HEK293 (cell line): Measurements from ENCODE around the gene THAP11.

Experiments used
- CTCF ChIP-seq: fragments of 450-650 bp; formaldehyde crosslinking; IDR thresholded peaks from 2 replicates; pipeline ENCODE4 v1.5.1; 2016; ENCODE audit warnings: missing biosample characterization, missing genetic modification characterization
- KLF16 ChIP-seq: fragments of 450-650 bp; formaldehyde crosslinking; IDR thresholded peaks from 2 replicates; pipeline ENCODE4 v1.5.1; 2017; ENCODE audit warnings: missing biosample characterization, missing genetic modification characterization
- KLF8 ChIP-seq: fragments of 450-650 bp; formaldehyde crosslinking; IDR thresholded peaks from 2 replicates; pipeline ENCODE4 v1.5.1; 2016; ENCODE audit warnings: missing biosample characterization, missing genetic modification characterization
- ZNF211 ChIP-seq: fragments of 450-650 bp; formaldehyde crosslinking; IDR thresholded peaks from 2 replicates; pipeline ENCODE4 v1.5.1; 2016; ENCODE audit warnings: low read depth, missing biosample characterization, missing genetic modification characterization
- ZNF48 ChIP-seq: fragments of 450-650 bp; formaldehyde crosslinking; IDR thresholded peaks from 2 replicates; pipeline ENCODE4 v1.5.1; 2016; ENCODE audit warnings: missing biosample characterization, missing genetic modification characterization
- ZNF510 ChIP-seq: fragments of 450-650 bp; formaldehyde crosslinking; IDR thresholded peaks from 2 replicates; pipeline ENCODE4 v1.5.1; 2018; ENCODE audit warnings: mild to moderate bottlenecking, missing genetic modification characterization, missing biosample characterization; ENCODE audit not compliant: insufficient replicate concordance
- TF ChIP-seq, protein P1 (sequence below): fragments of 450-650 bp; formaldehyde crosslinking; IDR thresholded peaks from 2 replicates; pipeline ENCODE4 v1.5.1; 2016; ENCODE audit warnings: missing biosample characterization, missing genetic modification characterization

DNA sequence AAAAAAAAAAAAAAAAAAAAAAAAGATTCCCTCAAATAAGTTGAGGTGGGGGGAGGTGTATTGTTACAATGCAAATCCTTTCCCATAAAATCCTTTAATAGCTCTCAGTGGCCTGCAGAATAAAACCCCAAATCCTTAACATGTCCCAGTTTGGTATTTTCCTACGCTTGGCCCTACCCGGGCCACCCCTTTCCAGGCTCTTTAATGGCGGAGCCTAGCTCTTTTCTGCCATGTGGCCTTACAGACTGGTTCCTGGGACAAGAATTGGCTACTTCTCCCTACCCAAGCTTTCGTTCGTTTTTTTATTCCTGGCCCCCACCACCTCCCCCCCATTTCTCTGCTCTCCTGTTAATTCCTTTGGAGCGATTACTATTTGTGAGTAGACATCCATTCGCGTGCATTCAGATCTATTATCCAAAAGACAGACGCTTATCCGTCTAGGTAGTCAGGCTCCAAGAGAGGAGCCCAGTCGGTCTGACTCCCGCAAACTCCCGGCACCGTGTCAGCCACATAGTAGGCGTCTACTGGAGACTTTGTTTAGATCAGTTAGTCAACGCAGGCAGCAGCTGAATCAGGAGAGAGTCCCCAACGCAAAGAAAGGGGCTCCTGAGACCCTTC, 813 bp upstream of the THAP11 start:
- TF ChIP-seq ZNF48 (tag by site-specific recombination) (no peak), KLF8 (no peak), ZNF510 (tag by site-specific recombination) (no peak), CTCF (no peak), KLF16 (tag by site-specific recombination) (no peak), ZNF211 (tag by site-specific recombination) (no peak)
- TF ChIP-seq, protein P1, sequence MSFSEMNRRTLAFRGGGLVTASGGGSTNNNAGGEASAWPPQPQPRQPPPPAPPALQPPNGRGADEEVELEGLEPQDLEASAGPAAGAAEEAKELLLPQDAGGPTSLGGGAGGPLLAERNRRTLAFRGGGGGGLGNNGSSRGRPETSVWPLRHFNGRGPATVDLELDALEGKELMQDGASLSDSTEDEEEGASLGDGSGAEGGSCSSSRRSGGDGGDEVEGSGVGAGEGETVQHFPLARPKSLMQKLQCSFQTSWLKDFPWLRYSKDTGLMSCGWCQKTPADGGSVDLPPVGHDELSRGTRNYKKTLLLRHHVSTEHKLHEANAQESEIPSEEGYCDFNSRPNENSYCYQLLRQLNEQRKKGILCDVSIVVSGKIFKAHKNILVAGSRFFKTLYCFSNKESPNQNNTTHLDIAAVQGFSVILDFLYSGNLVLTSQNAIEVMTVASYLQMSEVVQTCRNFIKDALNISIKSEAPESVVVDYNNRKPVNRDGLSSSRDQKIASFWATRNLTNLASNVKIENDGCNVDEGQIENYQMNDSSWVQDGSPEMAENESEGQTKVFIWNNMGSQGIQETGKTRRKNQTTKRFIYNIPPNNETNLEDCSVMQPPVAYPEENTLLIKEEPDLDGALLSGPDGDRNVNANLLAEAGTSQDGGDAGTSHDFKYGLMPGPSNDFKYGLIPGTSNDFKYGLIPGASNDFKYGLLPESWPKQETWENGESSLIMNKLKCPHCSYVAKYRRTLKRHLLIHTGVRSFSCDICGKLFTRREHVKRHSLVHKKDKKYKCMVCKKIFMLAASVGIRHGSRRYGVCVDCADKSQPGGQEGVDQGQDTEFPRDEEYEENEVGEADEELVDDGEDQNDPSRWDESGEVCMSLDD (tag by site-specific recombination): no peak
